Measurements from ENCODE around the gene MRPS12.

Gene MRPS12

GRCh38 chr19:38917516-38917915 lies 13.2 kb upstream of the MRPS12 start:
- H3K79me2 ChIP-seq (ENCODE audit: insufficient read depth, low read depth), result no peaks in the 10 kb centered on the region
- no peak overlapping the region for H3K27ac ChIP-seq
- no peaks in the 10 kb centered on the region for H3K36me3 ChIP-seq (ENCODE audit: insufficient read depth)
- no peaks in the 10 kb centered on the region for H3K4me1 ChIP-seq (ENCODE audit: low read depth, poor library complexity, severe bottlenecking)
- no peak overlapping the region for H3K4me2 ChIP-seq
- no peaks in the 10 kb centered on the region for H4K20me1 ChIP-seq (ENCODE audit: insufficient read depth)
- no peak overlapping the region for H3K4me3 ChIP-seq (IDR thresholded peaks at IDR 0.05; ENCODE audit: insufficient read depth, low read depth, low read length)
- H3K9ac ChIP-seq, result no peak overlapping the region
- TF ChIP-seq CTCF (conservative IDR thresholded peaks at IDR 0.05; ENCODE audit: low read depth, low read length), result no peak
- H3K27me3 ChIP-seq (ENCODE audit: insufficient read depth, low read depth), result no peaks in the 10 kb centered on the region
- H2AFZ ChIP-seq (ENCODE audit: low read depth), result no peak overlapping the region

- Histone ChIP-seq H3K27ac (no peak overlapping the region), H2AFZ (ENCODE audit: low read depth) (no peak overlapping the region), H3K4me2 (no peak overlapping the region), H3K36me3 (ENCODE audit: insufficient read depth) (no peaks in the 10 kb centered on the region), H4K20me1 (ENCODE audit: insufficient read depth) (no peaks in the 10 kb centered on the region), H3K27me3 (ENCODE audit: insufficient read depth, low read depth) (no peaks in the 10 kb centered on the region), H3K4me1 (ENCODE audit: low read depth, poor library complexity, severe bottlenecking) (no peaks in the 10 kb centered on the region), H3K79me2 (ENCODE audit: insufficient read depth, low read depth) (no peaks in the 10 kb centered on the region), H3K4me3 (IDR thresholded peaks at IDR 0.05; ENCODE audit: insufficient read depth, low read depth, low read length) (no peak overlapping the region), H3K9ac (no peak overlapping the region)
- no peak for TF ChIP-seq CTCF (conservative IDR thresholded peaks at IDR 0.05; ENCODE audit: low read depth, low read length)
Observed at GRCh38 chr19:38917921-38918491, 12.7 kb upstream of the MRPS12 start.

- Histone ChIP-seq H3K4me1 (ENCODE audit: low read depth, poor library complexity, severe bottlenecking) (no peaks in the 10 kb centered on the region), H3K79me2 (ENCODE audit: insufficient read depth, low read depth) (no peaks in the 10 kb centered on the region), H3K36me3 (ENCODE audit: insufficient read depth) (no peaks in the 10 kb centered on the region), H3K4me2 (no peak overlapping the region), H3K27ac (no peak overlapping the region), H3K27me3 (ENCODE audit: insufficient read depth, low read depth) (no peaks in the 10 kb centered on the region), H3K9ac (no peak overlapping the region), H3K4me3 (IDR thresholded peaks at IDR 0.05; ENCODE audit: insufficient read depth, low read depth, low read length) (no peak overlapping the region), H4K20me1 (ENCODE audit: insufficient read depth) (no peaks in the 10 kb centered on the region), H2AFZ (ENCODE audit: low read depth) (no peak overlapping the region)
- TF ChIP-seq CTCF (conservative IDR thresholded peaks at IDR 0.05; ENCODE audit: low read depth, low read length), result no peak
Observed at GRCh38 chr19:38918526-38918925, 12.2 kb upstream of the MRPS12 start.

- Histone ChIP-seq H3K27me3 (ENCODE audit: insufficient read depth, low read depth) (no peaks in the 10 kb centered on the region), H3K4me1 (ENCODE audit: low read depth, poor library complexity, severe bottlenecking) (no peaks in the 10 kb centered on the region), H3K79me2 (ENCODE audit: insufficient read depth, low read depth) (no peaks in the 10 kb centered on the region), H3K36me3 (ENCODE audit: insufficient read depth) (no peaks in the 10 kb centered on the region), H3K4me2 (no peak overlapping the region), H3K27ac (no peak overlapping the region), H2AFZ (ENCODE audit: low read depth) (no peak overlapping the region), H4K20me1 (ENCODE audit: insufficient read depth) (no peaks in the 10 kb centered on the region), H3K4me3 (IDR thresholded peaks at IDR 0.05; ENCODE audit: insufficient read depth, low read depth, low read length) (no peak overlapping the region), H3K9ac (no peak overlapping the region)
- TF ChIP-seq CTCF (conservative IDR thresholded peaks at IDR 0.05; ENCODE audit: low read depth, low read length), result no peak
Observed at GRCh38 chr19:38919837-38920601, 10.7 kb upstream of the MRPS12 start.

Data from KMS-11 (cell line).